ENCODE measurements around the gene KCNE2.

GRCh38 chr21:34358866-34359265 is 4.9 kb upstream of the KCNE2 start:
- TF ChIP-seq, protein P1, sequence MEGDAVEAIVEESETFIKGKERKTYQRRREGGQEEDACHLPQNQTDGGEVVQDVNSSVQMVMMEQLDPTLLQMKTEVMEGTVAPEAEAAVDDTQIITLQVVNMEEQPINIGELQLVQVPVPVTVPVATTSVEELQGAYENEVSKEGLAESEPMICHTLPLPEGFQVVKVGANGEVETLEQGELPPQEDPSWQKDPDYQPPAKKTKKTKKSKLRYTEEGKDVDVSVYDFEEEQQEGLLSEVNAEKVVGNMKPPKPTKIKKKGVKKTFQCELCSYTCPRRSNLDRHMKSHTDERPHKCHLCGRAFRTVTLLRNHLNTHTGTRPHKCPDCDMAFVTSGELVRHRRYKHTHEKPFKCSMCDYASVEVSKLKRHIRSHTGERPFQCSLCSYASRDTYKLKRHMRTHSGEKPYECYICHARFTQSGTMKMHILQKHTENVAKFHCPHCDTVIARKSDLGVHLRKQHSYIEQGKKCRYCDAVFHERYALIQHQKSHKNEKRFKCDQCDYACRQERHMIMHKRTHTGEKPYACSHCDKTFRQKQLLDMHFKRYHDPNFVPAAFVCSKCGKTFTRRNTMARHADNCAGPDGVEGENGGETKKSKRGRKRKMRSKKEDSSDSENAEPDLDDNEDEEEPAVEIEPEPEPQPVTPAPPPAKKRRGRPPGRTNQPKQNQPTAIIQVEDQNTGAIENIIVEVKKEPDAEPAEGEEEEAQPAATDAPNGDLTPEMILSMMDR (IDR thresholded peaks at IDR 0.05) = no peak
- TF ChIP-seq POLR2A (IDR thresholded peaks at IDR 0.05) = no peak
- no peak for TF ChIP-seq POLR2AphosphoS5 (IDR thresholded peaks at IDR 0.05)
